GM12865 (cell line): ENCODE data around the gene TACC3.

Experiments
- DNase-seq: peaks from one replicate; pipeline ENCODE4 v3.0.0; 2010; ENCODE audit warnings: low read depth
- H3K4me3 ChIP-seq: 2 replicates; pipeline ENCODE4 v1.5.1; 2011; ENCODE audit warnings: mild to moderate bottlenecking, low read depth, low read length, control low read depth
- TF ChIP-seq, protein P1 (sequence below): IDR thresholded peaks from 2 replicates; pipeline ENCODE4 v1.5.1; 2011; ENCODE audit warnings: low read length, control low read depth, low read depth, inconsistent platforms; ENCODE audit not compliant: insufficient read depth; ENCODE audit errors: missing control alignments

Gene TACC3

DNA sequence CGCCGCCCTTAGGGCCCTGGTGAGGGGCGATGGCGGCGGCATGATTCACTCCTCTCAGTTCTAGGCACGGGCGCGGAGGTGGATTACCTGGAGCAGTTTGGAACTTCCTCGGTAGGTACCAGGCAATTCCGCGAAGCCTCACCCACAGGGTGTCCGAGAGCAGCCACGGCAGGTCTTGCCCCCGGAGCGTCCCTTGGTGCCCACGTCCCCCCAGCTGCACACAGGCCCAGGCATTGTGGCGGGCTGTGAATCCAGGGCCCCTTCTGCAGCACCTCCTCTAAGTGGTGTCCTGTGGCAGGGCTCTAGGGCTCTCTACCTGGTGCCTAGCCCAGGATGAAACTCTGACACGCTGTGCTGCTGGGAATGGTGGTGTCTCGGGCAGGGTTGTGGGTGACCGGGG is 13.9 kb downstream of the TACC3 start:
- no peak overlapping the region for H3K4me3 ChIP-seq
- no peak for DNase-seq
- TF ChIP-seq, protein P1, sequence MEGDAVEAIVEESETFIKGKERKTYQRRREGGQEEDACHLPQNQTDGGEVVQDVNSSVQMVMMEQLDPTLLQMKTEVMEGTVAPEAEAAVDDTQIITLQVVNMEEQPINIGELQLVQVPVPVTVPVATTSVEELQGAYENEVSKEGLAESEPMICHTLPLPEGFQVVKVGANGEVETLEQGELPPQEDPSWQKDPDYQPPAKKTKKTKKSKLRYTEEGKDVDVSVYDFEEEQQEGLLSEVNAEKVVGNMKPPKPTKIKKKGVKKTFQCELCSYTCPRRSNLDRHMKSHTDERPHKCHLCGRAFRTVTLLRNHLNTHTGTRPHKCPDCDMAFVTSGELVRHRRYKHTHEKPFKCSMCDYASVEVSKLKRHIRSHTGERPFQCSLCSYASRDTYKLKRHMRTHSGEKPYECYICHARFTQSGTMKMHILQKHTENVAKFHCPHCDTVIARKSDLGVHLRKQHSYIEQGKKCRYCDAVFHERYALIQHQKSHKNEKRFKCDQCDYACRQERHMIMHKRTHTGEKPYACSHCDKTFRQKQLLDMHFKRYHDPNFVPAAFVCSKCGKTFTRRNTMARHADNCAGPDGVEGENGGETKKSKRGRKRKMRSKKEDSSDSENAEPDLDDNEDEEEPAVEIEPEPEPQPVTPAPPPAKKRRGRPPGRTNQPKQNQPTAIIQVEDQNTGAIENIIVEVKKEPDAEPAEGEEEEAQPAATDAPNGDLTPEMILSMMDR = no peak

DNA sequence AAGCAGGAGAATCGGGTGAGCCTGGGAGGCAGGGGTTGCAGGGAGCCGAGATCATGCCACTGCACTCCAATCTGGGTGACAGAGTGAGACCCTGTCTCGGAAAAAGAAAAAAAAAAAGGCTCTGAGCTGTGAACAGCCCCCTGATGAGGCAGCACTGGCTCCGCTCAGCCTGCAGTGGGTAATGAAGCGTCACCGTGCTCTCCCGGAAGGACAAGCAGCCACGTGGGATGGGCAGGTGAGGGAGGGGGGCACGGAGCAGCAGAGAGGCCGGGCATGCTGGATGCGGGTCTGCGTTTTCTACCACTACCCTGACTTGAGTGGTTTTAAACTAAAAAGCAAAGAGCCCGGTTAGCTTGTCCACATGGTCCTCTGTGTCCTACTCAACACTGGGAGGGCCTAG is 15.5 kb downstream of the TACC3 start:
- TF ChIP-seq, protein P1 = no peak
- no peak for DNase-seq
- H3K4me3 ChIP-seq = no peak overlapping the region

DNA sequence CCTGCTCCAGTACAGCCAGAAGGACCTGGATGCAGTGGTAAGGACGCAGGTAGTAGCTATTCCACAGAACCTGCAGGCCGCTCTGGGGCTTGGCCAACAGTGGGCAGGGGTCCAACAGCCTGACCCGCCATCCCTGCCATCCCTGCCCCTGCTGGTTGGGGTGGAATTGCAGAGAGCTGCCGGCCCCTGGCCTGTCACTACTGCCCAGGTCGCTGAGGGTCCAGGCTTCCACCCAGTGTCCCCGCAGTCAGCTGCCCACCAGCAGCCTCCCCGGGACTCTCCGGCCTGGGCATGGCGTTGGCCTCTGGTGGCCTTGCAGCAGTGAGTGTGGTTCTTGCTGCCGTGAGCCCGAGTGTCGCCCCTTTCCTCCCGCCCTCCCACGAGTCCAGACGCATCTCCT is 16.3 kb downstream of the TACC3 start:
- no peak for DNase-seq
- no peak overlapping the region for H3K4me3 ChIP-seq
- TF ChIP-seq, protein P1 = no peak

DNA sequence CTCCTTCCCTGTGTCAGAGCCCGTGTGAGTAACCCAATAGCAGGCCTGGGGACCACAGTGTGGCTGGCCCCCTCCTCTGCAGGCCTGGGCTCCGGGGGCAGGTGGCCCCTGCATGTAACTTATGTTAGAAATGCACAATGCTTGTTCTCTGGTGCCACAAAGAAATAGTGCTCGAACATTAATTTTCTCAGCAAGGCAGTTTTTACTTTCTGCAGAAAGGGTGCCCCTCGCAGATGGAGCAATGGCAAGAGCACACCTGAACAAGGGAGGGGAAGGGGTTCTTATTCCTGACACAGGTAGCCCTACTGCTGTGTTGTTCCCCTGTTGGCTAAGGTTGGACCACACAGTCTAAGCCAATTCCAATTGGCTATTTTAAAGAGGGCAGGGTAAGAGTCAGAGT is 17.1 kb downstream of the TACC3 start:
- no peak for DNase-seq
- TF ChIP-seq, protein P1 = no peak
- no peak overlapping the region for H3K4me3 ChIP-seq

DNA sequence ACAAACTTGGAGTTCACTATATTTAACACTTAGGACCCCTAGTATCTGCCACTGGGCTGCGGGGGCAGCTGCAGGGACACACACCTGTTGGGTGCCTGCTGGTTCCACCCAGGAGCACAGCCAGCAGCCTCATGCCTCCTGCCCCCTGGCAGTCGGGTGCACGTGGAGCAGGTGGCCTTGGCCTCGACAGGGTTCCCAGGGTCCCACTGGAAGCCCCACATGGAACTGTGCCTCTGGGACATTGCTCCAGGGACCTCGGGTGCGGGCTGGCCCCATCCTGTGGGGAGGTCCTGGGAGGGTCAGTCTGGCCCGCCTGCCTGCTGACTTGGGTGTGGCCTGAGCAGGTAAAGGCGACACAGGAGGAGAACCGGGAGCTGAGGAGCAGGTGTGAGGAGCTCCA is 18.0 kb downstream of the TACC3 start:
- TF ChIP-seq, protein P1 = no peak
- H3K4me3 ChIP-seq = no peak overlapping the region
- no peak for DNase-seq

DNA sequence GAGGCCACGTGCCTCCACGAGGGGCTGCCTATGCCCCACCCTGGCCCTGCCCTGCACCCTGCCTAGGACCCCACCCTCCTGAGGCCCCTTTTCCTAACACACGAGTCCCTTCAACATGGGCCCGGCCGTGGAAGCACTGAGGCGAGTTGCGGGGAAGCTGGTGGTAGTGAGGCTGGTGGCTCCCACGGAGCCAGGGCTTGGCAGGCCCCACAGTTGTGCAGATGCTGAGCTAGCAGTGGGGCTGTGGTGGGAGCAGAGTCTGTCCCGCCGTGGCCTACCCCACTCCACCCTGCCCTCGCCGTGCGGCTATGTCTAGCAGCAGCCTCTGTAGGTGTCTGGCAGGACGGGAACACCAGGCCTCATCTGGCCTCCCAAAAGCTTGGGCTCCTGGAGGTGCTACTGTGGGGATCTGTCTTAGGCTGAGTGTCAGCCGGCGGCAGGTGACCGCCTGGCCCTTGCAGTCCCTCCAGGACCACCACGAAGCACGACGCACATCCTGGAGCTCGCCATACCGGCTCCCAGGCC is 18.8 kb downstream of the TACC3 start:
- H3K4me3 ChIP-seq = no peak overlapping the region
- TF ChIP-seq, protein P1 = no peak
- no peak for DNase-seq

DNA sequence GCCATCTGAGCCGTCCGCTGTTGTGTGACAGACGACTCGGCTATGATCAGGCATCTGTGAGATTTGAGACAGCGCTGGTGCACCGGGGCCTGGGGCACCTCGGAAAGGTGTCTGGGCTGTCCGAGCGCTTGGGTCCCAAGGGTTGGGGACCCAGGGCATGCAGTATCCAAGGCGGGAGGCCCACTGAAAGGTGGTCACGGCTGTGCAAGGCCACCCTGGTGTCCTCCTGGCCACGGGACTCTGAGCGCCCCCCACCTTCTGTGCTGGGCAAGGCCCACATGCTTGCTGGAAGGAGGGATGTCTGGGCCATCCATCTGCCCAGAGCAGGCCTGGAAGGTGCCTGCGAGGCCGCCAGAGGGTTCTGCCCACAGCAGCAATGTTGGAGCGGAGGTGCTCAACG is 19.9 kb downstream of the TACC3 start:
- no peak for DNase-seq
- H3K4me3 ChIP-seq = no peak overlapping the region
- TF ChIP-seq, protein P1 = no peak
